ENCODE measurements around the gene ABI2. TPM values are rescaled to one million over a fixed set of nuclear protein-coding genes. Genes with fewer than 3 reads are reported as not detected.
"Not testable (repeated sequence)": the region's sequence is repeated elsewhere in the genome, so short reads cannot be mapped to it uniquely, and the experiment has no call there.

Gene ABI2
- total and polyA plus RNA-seq, 4 donors: 69.0 to 139 (median 106) TPM

DNA sequence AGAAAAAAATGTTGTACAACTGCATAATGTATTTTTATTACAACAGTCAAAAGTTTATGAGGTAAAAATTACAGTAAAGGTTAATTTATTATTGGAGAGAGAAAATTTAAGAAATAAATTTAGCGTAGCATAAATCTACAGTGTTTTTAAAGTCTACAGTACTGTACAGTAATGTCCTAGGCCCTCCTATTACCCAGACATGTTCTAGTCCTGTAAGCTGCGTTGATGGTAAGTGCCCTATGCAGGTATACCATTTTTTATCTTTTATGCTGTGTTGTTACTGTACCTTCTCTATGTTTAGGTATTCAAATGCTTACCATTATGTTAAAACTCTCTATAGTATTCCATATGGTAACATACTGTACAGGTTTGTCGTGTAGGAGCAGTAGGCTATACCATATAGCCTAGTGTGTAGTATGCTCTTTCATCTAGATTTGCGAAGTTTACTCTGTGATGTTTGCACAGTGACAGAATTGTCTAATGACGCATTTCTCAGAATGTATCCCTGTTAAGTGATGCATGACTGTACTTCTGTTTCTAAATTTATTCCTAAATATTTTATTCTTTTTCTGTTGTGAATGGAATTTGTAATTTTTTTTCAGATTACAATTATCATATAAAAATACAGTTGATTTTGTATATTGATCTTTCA lies 24.5 kb downstream of the ABI2 start:
- no peak overlapping the region for H3K4me3 ChIP-seq (ENCODE audit: low read depth, low read length)
- no peaks in the 10 kb centered on the region for H3K4me1 ChIP-seq (ENCODE audit: control insufficient read depth, insufficient read depth, low read length)
- no peaks in the 10 kb centered on the region for H3K9me3 ChIP-seq (ENCODE audit: control insufficient read depth, insufficient read depth, low read length)
- no peak overlapping the region for H3K27ac ChIP-seq (ENCODE audit: low read depth, low read length)
- DNase-seq (ENCODE audit: low read depth in 4 of 6, low spot score in 6 of 6): no peak
- no peaks in the 10 kb centered on the region for H3K27me3 ChIP-seq (ENCODE audit: control insufficient read depth, insufficient read depth, low read length)
- WGBS (ENCODE audit: insufficient coverage): no CpG with 5 or more reads among the region's 5 CpGs
- peaks cover 5% of the 10 kb centered on the region for H3K36me3 ChIP-seq (ENCODE audit: control insufficient read depth, insufficient read depth, low read length)

DNA sequence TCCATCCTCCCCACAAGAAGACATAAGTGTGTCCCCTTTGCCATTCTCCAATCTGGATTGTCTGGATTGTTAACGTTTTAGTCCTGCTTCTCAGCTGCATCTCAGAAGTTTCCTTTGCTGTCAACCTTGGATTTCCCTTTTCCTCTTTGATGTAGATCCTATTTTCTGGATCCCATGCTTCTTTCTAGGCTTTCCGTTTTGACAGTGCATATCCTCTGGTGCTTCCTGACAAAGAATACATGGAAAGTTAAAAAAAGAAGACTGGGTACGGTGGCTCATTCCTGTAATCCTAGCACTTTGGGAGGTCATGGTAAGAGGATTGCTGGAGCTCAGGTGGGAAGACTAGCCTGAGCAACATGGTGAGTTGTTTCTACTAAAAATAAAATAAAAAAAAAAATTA lies 26.8 kb downstream of the ABI2 start:
- WGBS (ENCODE audit: insufficient coverage): 100% methylated on average over 1 of the region's 3 CpGs
- Histone ChIP-seq H3K4me3 (ENCODE audit: low read depth, low read length) (no peak overlapping the region), H3K4me1 (ENCODE audit: control insufficient read depth, insufficient read depth, low read length) (no peaks in the 10 kb centered on the region), H3K9me3 (ENCODE audit: control insufficient read depth, insufficient read depth, low read length) (no peaks in the 10 kb centered on the region), H3K36me3 (ENCODE audit: control insufficient read depth, insufficient read depth, low read length) (peaks cover 5% of the 10 kb centered on the region), H3K27ac (ENCODE audit: low read depth, low read length) (no peak overlapping the region), H3K27me3 (ENCODE audit: control insufficient read depth, insufficient read depth, low read length) (no peaks in the 10 kb centered on the region)
- DNase-seq (ENCODE audit: low read depth in 4 of 6, low spot score in 6 of 6): no peak

DNA sequence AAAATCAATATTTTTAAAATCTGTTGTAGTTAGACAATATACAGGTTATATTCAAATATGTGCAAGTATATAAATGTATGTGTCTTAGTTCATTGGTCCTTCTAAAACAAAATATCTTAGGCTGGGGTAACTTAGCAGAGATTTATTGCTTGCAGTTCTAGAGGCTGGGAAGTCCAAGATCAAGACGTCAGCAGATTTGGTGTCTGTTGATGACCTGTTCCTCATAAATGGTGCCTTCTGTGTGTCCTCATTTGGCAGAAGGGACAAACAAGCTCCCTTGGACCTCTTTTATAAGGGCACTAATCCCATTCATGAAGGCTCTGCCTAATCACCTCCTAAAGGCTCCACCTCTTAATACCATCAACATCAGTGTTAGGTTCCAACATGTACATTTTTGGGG lies 31.3 kb downstream of the ABI2 start:
- peaks cover 7% of the 10 kb centered on the region for H3K4me1 ChIP-seq (ENCODE audit: control insufficient read depth, insufficient read depth, low read length)
- no peak overlapping the region for H3K27ac ChIP-seq (ENCODE audit: low read depth, low read length)
- DNase-seq (ENCODE audit: low read depth in 4 of 6, low spot score in 6 of 6): no peak
- 100% methylated on average over 1 of the region's 1 CpG for WGBS (ENCODE audit: insufficient coverage)
- peaks cover 3% of the 10 kb centered on the region for H3K36me3 ChIP-seq (ENCODE audit: control insufficient read depth, insufficient read depth, low read length)
- no peaks in the 10 kb centered on the region for H3K27me3 ChIP-seq (ENCODE audit: control insufficient read depth, insufficient read depth, low read length)
- H3K4me3 ChIP-seq (ENCODE audit: low read depth, low read length): no peak overlapping the region
- no peaks in the 10 kb centered on the region for H3K9me3 ChIP-seq (ENCODE audit: control insufficient read depth, insufficient read depth, low read length)

DNA sequence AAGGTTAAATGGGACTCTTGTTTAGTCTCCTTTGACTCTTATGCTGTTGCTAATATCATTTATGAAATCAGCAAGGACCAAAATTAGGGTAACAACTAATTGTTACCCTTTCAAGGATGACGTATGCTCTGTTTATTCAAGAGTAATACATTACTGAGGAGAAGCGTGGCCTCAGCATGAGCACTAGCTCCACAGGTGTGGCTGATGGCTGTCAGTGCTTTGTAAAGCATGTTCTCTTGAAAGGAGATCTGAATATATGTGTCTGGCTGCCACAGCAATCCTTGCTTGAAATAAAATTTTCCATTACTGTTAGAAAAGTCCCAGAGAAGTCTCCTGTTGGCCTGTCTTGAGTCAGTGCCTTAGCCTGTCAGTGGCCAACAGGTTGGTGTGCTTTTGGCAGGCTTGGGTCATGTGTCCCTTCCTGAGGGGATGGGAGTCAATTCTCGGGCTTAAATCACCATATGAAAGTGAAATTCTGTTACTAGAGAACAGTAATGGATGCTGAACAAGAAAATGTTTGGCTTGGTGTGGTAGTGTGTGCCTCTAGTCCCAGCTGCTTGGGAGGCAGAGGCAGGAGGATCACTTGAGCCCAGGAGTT lies 32.7 kb downstream of the ABI2 start:
- Histone ChIP-seq H3K4me3 (ENCODE audit: low read depth, low read length) (no peak overlapping the region), H3K27me3 (ENCODE audit: control insufficient read depth, insufficient read depth, low read length) (no peaks in the 10 kb centered on the region), H3K9me3 (ENCODE audit: control insufficient read depth, insufficient read depth, low read length) (no peaks in the 10 kb centered on the region), H3K36me3 (ENCODE audit: control insufficient read depth, insufficient read depth, low read length) (no peaks in the 10 kb centered on the region), H3K4me1 (ENCODE audit: control insufficient read depth, insufficient read depth, low read length) (peaks cover 7% of the 10 kb centered on the region), H3K27ac (ENCODE audit: low read depth, low read length) (no peak overlapping the region)
- WGBS (ENCODE audit: insufficient coverage): 50% methylated on average over 1 of the region's 3 CpGs
- peak in 1 of 6 donors; percentile 1 for DNase-seq (ENCODE audit: low read depth in 4 of 6, low spot score in 6 of 6)

DNA sequence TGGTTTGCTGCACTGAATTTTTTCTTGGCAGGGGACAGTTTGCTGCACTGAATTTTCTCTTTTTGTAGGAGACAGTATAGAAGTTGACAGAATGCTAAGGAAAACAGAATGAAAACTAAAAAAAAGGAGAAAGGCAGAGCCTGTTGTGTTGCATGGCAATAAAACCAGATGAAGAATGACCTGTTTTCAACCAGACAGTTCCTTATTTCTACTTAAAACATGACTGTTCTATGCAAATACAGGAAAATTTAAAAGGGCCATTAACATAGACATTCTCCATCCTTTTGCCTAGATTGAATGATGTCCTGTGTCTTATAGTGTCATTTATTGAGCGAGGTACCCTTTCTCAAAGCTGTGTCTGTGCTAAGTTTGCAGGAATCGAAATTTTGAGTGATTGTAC lies 33.3 kb downstream of the ABI2 start:
- H3K9me3 ChIP-seq (ENCODE audit: control insufficient read depth, insufficient read depth, low read length): no peaks in the 10 kb centered on the region
- peak in 2 of 6 donors; percentile 3 to 5 for DNase-seq (ENCODE audit: low read depth in 4 of 6, low spot score in 6 of 6)
- H3K36me3 ChIP-seq (ENCODE audit: control insufficient read depth, insufficient read depth, low read length): no peaks in the 10 kb centered on the region
- no peak overlapping the region for H3K4me3 ChIP-seq (ENCODE audit: low read depth, low read length)
- H3K27me3 ChIP-seq (ENCODE audit: control insufficient read depth, insufficient read depth, low read length): no peaks in the 10 kb centered on the region
- 83% methylated on average over 1 of the region's 2 CpGs for WGBS (ENCODE audit: insufficient coverage)
- H3K27ac ChIP-seq (ENCODE audit: low read depth, low read length): no peak overlapping the region
- H3K4me1 ChIP-seq (ENCODE audit: control insufficient read depth, insufficient read depth, low read length): peaks cover 7% of the 10 kb centered on the region

DNA sequence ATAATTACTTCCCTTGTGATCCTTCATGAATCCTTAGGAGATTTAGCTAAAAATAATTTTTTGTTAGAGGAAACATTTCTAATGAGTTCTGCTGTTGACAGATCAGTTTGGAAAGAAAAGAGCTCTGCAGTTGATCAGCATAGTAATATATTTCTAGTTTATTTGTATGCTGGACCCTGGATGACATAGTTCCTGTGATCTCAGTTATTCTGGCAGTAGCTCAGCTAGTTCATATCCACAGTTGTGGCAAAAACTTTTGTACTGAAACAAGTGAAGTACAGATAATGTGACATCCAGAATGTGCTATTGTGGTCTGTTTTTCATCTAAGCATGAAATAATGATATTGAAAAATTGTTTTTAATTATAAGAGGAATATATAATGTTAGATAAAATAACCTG lies 33.7 kb downstream of the ABI2 start:
- Histone ChIP-seq H3K4me1 (ENCODE audit: control insufficient read depth, insufficient read depth, low read length) (peaks cover 7% of the 10 kb centered on the region), H3K27me3 (ENCODE audit: control insufficient read depth, insufficient read depth, low read length) (no peaks in the 10 kb centered on the region), H3K27ac (ENCODE audit: low read depth, low read length) (no peak overlapping the region), H3K36me3 (ENCODE audit: control insufficient read depth, insufficient read depth, low read length) (no peaks in the 10 kb centered on the region), H3K4me3 (ENCODE audit: low read depth, low read length) (no peak overlapping the region), H3K9me3 (ENCODE audit: control insufficient read depth, insufficient read depth, low read length) (no peaks in the 10 kb centered on the region)
- DNase-seq (ENCODE audit: low read depth in 4 of 6, low spot score in 6 of 6): peak in 2 of 6 donors; percentile 3 to 10

DNA sequence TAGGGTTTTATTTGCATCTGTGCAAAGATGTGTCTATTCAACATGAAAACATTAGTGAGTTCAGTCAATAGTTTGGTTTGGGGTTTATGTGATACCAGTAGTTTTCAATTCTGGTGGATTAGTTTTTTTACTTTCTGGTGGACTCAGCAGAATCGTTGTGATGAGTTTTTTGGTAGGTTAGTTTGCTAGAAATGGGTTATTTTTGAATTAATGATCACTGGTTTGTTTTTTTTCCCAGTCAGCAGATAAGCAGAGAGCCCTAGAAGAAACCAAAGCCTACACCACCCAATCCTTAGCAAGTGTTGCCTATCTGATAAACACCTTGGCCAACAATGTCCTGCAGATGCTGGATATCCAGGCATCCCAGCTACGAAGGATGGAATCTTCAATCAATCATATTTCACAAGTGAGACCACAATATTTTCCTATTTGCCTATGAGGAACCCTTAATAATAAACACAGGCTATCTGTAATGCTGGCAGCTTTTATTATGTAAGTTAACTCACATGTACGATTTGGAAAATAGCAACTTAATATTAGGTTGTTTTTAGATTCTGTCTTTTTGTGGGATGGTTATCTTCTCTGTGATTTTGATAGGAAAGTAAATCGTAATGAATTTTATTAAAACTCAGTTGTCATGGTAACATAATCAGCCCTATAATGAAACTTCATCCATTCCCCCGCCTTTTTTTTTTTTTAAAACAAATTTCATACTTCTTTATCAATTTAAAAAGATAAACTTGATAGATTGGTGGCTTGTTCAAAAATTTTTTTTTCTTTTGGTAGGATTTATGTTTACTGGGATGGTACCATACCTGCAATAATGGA lies 38.7 kb downstream of the ABI2 start:
- 100% methylated on average over 1 of the region's 5 CpGs for WGBS (ENCODE audit: insufficient coverage)
- no peaks in the 10 kb centered on the region for H3K27me3 ChIP-seq (ENCODE audit: control insufficient read depth, insufficient read depth, low read length)
- no peak overlapping the region for H3K27ac ChIP-seq (ENCODE audit: low read depth, low read length)
- peaks cover 4% of the 10 kb centered on the region for H3K36me3 ChIP-seq (ENCODE audit: control insufficient read depth, insufficient read depth, low read length)
- no peak for DNase-seq (ENCODE audit: low read depth in 4 of 6, low spot score in 6 of 6)
- no peaks in the 10 kb centered on the region for H3K4me1 ChIP-seq (ENCODE audit: control insufficient read depth, insufficient read depth, low read length)
- H3K4me3 ChIP-seq (ENCODE audit: low read depth, low read length): no peak overlapping the region
- no peaks in the 10 kb centered on the region for H3K9me3 ChIP-seq (ENCODE audit: control insufficient read depth, insufficient read depth, low read length)

DNA sequence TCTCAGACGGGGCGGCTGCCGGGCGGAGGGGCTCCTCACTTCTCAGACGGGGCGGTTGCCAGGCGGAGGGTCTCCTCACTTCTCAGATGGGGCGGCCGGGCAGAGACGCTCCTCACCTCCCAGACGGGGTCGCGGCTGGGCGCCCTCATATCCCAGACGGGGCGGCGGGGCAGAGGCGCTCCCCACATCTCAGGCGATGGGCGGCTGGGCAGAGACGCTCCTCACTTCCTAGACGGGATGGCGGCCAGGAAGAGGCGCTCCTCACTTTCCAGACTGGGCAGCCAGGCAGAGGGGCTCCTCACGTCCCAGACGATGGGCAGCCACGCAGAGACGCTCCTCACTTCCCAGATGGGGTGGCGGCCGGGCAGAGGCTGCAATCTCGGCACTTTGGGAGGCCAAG lies 44.5 kb downstream of the ABI2 start:
- not testable (repeated sequence) for H3K4me3 ChIP-seq (ENCODE audit: low read depth, low read length); DNase-seq (ENCODE audit: low read depth in 4 of 6, low spot score in 6 of 6); H3K4me1 ChIP-seq (ENCODE audit: control insufficient read depth, insufficient read depth, low read length); H3K9me3 ChIP-seq (ENCODE audit: control insufficient read depth, insufficient read depth, low read length); H3K27ac ChIP-seq (ENCODE audit: low read depth, low read length); H3K27me3 ChIP-seq (ENCODE audit: control insufficient read depth, insufficient read depth, low read length); H3K36me3 ChIP-seq (ENCODE audit: control insufficient read depth, insufficient read depth, low read length)
- WGBS (ENCODE audit: insufficient coverage): no CpG with 5 or more reads among the region's 31 CpGs

DNA sequence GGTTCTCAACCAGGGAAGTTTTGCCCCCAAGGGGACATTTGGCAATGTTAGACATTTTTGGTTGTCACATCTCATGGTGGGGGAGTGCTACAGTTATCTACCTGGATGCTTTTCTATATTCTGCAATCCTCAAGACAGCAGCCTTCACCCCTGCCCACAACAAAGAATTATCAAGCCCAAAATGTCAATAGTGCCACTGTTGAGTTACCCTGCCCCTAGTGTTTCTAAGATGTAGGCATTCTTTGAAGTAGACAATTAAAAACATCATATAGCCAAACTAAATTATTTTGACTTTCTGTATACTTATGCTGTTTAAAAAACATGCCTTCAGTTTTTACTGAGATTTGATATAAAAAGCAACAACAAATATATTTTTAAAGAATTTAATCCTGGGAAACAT lies 48.0 kb downstream of the ABI2 start:
- H3K36me3 ChIP-seq (ENCODE audit: control insufficient read depth, insufficient read depth, low read length): peaks cover 4% of the 10 kb centered on the region
- no peaks in the 10 kb centered on the region for H3K9me3 ChIP-seq (ENCODE audit: control insufficient read depth, insufficient read depth, low read length)
- H3K4me3 ChIP-seq (ENCODE audit: low read depth, low read length): no peak overlapping the region
- H3K27me3 ChIP-seq (ENCODE audit: control insufficient read depth, insufficient read depth, low read length): no peaks in the 10 kb centered on the region
- no peak overlapping the region for H3K27ac ChIP-seq (ENCODE audit: low read depth, low read length)
- H3K4me1 ChIP-seq (ENCODE audit: control insufficient read depth, insufficient read depth, low read length): no peaks in the 10 kb centered on the region
- DNase-seq (ENCODE audit: low read depth in 4 of 6, low spot score in 6 of 6): no peak

DNA sequence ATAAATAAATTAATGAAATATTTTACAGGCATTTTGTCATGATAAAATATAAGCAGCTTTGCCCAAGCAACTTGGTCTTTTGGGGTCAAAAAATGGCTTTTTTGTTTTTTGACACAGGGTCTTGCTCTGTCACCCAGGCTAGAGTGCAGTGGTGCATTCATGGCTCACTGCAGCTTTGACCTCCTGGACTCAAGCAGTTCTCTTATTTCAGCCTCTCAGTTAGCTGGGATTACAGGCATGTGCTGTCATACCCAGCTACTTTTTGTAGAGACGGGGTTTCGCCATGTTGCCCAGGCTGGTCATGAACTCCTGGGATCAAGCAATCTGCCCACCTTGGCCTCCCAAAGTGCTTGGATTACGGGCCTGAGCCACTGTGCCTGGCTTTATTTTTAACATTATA lies 51.0 kb downstream of the ABI2 start:
- H3K27ac ChIP-seq (ENCODE audit: low read depth, low read length): no peak overlapping the region
- H3K27me3 ChIP-seq (ENCODE audit: control insufficient read depth, insufficient read depth, low read length): no peaks in the 10 kb centered on the region
- 100% methylated on average over 1 of the region's 3 CpGs for WGBS (ENCODE audit: insufficient coverage)
- peaks cover 1% of the 10 kb centered on the region for H3K36me3 ChIP-seq (ENCODE audit: control insufficient read depth, insufficient read depth, low read length)
- H3K4me1 ChIP-seq (ENCODE audit: control insufficient read depth, insufficient read depth, low read length): no peaks in the 10 kb centered on the region
- no peak for DNase-seq (ENCODE audit: low read depth in 4 of 6, low spot score in 6 of 6)
- no peak overlapping the region for H3K4me3 ChIP-seq (ENCODE audit: low read depth, low read length)
- no peaks in the 10 kb centered on the region for H3K9me3 ChIP-seq (ENCODE audit: control insufficient read depth, insufficient read depth, low read length)

Data from spinal cord (tissue), 10 donors.